HCT116 (cell line): Measurements from ENCODE around the gene TKFC. TPM values are rescaled to one million over a fixed set of nuclear protein-coding genes. Genes with fewer than 3 reads are reported as not detected.

ENCODE experiments used
- ATAC-seq: fragments of 200-7000 bp; cut with Tn5 transposase; 2 replicates; pipeline ENCODE4 v1.9.1; 2020; ENCODE audit warnings: mild to moderate bottlenecking, moderate library complexity
- BruUV-seq: library from RNA; stranded (reverse); fragments of 400-500 nt; replicated peaks from 2 replicates; lab custom pipeline; 2021; lab: Mats Ljungman, UMichigan
- CTCF ChIA-PET: fragments of 300-600 bp; sonication (Branson Sonifier 250); formaldehyde crosslinking; loops from one replicate; lab custom pipeline; 2021; ENCODE audit warnings: antibody characterized with exemption; lab: Charles Lee
- POLR2A ChIA-PET: fragments of 300-600, 350-600 bp; sonication (Branson Sonifier 250); formaldehyde crosslinking; loops from one replicate; lab custom pipeline; 2021; ENCODE audit warnings: antibody characterized with exemption; lab: Charles Lee
- RAD21 ChIA-PET, 2 experiments: fragments of 300-600 bp; sonication (Branson Sonifier 250); formaldehyde crosslinking; loops; one replicate each; lab custom pipeline; 2023; ENCODE audit warnings: low total read pairs in 2 of 2; ENCODE audit not compliant: uncharacterized antibody in 2 of 2, unreplicated experiment in 2 of 2, low non-redundant PET in 1 of 2; lab: Charles Lee
- DNase-seq: peaks from one replicate; pipeline ENCODE4 v3.0.0-alpha.2; 2010; ENCODE audit warnings: low read depth, low spot score
- H2AFZ ChIP-seq: fragments of 200-600 bp; shearing (Covaris generic), sonication (generic); 2 replicates; pipeline ENCODE4 v1.6.1; 2017; ENCODE audit warnings: low read depth, mixed run types, mixed read lengths, antibody characterized with exemption, low read length; ENCODE audit not compliant: poor library complexity, severe bottlenecking
- H3K27ac ChIP-seq: 2 replicates; pipeline ENCODE4 v1.5.1; 2012; ENCODE audit warnings: low read depth, low read length
- H3K27me3 ChIP-seq: fragments of 200-600 bp; sonication (generic); 2 replicates; pipeline ENCODE4 v1.6.1; 2016; ENCODE audit warnings: mixed run types, low read length, mixed read lengths; ENCODE audit not compliant: insufficient read depth
- H3K36me3 ChIP-seq, 2 experiments: fragments of 200-500 bp in 1 of 2; fragments of 200-600 bp in 1 of 2; sonication (Bioruptor generic) in 1 of 2; sonication (generic) in 1 of 2; 2 replicates each; pipeline versions ENCODE4 v1.5.1 to v1.6.1; 2014 to 2016; ENCODE audit warnings: low read length in 2 of 2, inconsistent platforms in 1 of 2, mixed read lengths in 1 of 2, mixed run types in 1 of 2; ENCODE audit not compliant: insufficient read depth in 2 of 2, control insufficient read depth in 1 of 2
- H3K4me1 ChIP-seq, 2 experiments: fragments of 200-600 bp in 1 of 2; sonication (generic) in 1 of 2; 2 replicates each; pipeline versions ENCODE4 v1.5.1 to v1.6.1; 2012 to 2017; ENCODE audit warnings: low read length in 2 of 2, inconsistent platforms in 1 of 2, mild to moderate bottlenecking in 1 of 2, mixed read lengths in 1 of 2, mixed run types in 1 of 2, moderate library complexity in 1 of 2; ENCODE audit not compliant: insufficient read depth in 2 of 2, control insufficient read depth in 1 of 2
- H3K4me2 ChIP-seq: fragments of 200-600 bp; sonication (generic); 2 replicates; pipeline ENCODE4 v1.6.1; 2017; ENCODE audit warnings: mixed run types, low read length, mixed read lengths
- H3K4me3 ChIP-seq, 2 experiments: fragments of 200-600 bp in 1 of 2; sonication (generic) in 1 of 2; replicated peaks in 1 of 2; 2 replicates each; pipeline ENCODE4 v1.5.1; 2011 to 2016; ENCODE audit warnings: low read length in 2 of 2, control low read depth in 1 of 2, low read depth in 1 of 2, mild to moderate bottlenecking in 1 of 2, mixed read lengths in 1 of 2, mixed run types in 1 of 2
- H3K79me2 ChIP-seq: fragments of 200-600 bp; sonication (generic); 2 replicates; pipeline ENCODE4 v1.6.1; 2017; ENCODE audit warnings: mild to moderate bottlenecking, mixed run types, low read length, moderate library complexity, mixed read lengths; ENCODE audit not compliant: insufficient read depth
- H3K9ac ChIP-seq: fragments of 200-600 bp; sonication (generic); 2 replicates; pipeline ENCODE4 v1.6.1; 2016; ENCODE audit warnings: low read length, mixed read lengths
- H3K9me2 ChIP-seq: fragments of 200-600 bp; sonication (generic), shearing (Covaris generic); 2 replicates; pipeline ENCODE4 v1.6.1; 2017; ENCODE audit warnings: mixed run types, mild to moderate bottlenecking, moderate library complexity; ENCODE audit not compliant: insufficient read depth
- H3K9me3 ChIP-seq, 2 experiments: fragments of 200-500 bp in 1 of 2; fragments of 200-600 bp in 1 of 2; sonication (Bioruptor generic) in 1 of 2; sonication (generic) in 1 of 2; 2 replicates each; pipeline ENCODE4 v1.6.1; 2014 to 2017; ENCODE audit warnings: low read length in 2 of 2, mixed read lengths in 2 of 2, inconsistent platforms in 1 of 2, low read depth in 1 of 2, mild to moderate bottlenecking in 1 of 2, mixed run types in 1 of 2, moderate library complexity in 1 of 2; ENCODE audit not compliant: control insufficient read depth in 1 of 2, insufficient read depth in 1 of 2
- H4K20me1 ChIP-seq: fragments of 200-600 bp; sonication (generic), shearing (Covaris generic); 2 replicates; pipeline ENCODE4 v1.6.1; 2017; ENCODE audit warnings: mixed run types, mild to moderate bottlenecking, moderate library complexity; ENCODE audit not compliant: insufficient read depth
- ATF3 ChIP-seq: IDR thresholded peaks from 2 replicates; pipeline ENCODE4 v1.6.1; 2012
- CBX3 ChIP-seq: IDR thresholded peaks from 2 replicates; pipeline ENCODE4 v1.6.1; 2012; ENCODE audit warnings: low read depth
- CEBPB ChIP-seq: IDR thresholded peaks from 2 replicates; pipeline ENCODE4 v1.6.1; 2012; ENCODE audit warnings: low read depth
- CTCF ChIP-seq, 3 experiments: fragments of 200-600 bp in 1 of 3; sonication (generic) in 1 of 3; IDR thresholded peaks in 2 of 3; conservative IDR thresholded peaks in 1 of 3; 2 replicates each; pipeline ENCODE4 v1.5.1; 2012 to 2017; ENCODE audit warnings: low read depth in 2 of 3, low read length in 2 of 3, antibody characterized with exemption in 1 of 3, borderline replicate concordance in 1 of 3, control low read depth in 1 of 3, mild to moderate bottlenecking in 1 of 3, mixed read lengths in 1 of 3, mixed run types in 1 of 3, moderate library complexity in 1 of 3; ENCODE audit not compliant: insufficient read depth in 1 of 3
- EGR1 ChIP-seq: IDR thresholded peaks from 2 replicates; pipeline ENCODE4 v1.6.1; 2012; ENCODE audit warnings: low read depth
- ELF1 ChIP-seq: IDR thresholded peaks from 2 replicates; pipeline ENCODE4 v1.6.1; 2012; ENCODE audit warnings: low read depth, borderline replicate concordance
- EZH2 ChIP-seq: fragments of 200-600 bp; sonication (generic); IDR thresholded peaks from 2 replicates; pipeline ENCODE4 v1.6.1; 2017; ENCODE audit warnings: antibody characterized with exemption, mixed run types
- JUND ChIP-seq: IDR thresholded peaks from 2 replicates; pipeline ENCODE4 v1.6.1; 2012
- MAX ChIP-seq: IDR thresholded peaks from 2 replicates; pipeline ENCODE4 v1.6.1; 2012
- POLR2A ChIP-seq: IDR thresholded peaks from 2 replicates; pipeline ENCODE4 v1.7.0; 2011; ENCODE audit warnings: borderline replicate concordance; ENCODE audit not compliant: insufficient read depth, insufficient read length; ENCODE audit errors: extremely low read depth
- RAD21 ChIP-seq: IDR thresholded peaks from 2 replicates; pipeline ENCODE4 v1.6.1; 2012; ENCODE audit warnings: low read depth, mild to moderate bottlenecking
- SIN3A ChIP-seq: IDR thresholded peaks from 2 replicates; pipeline ENCODE4 v1.6.1; 2012; ENCODE audit warnings: low read depth
- SP1 ChIP-seq: IDR thresholded peaks from 2 replicates; pipeline ENCODE4 v1.6.1; 2012; ENCODE audit warnings: low read depth
- SRF ChIP-seq: IDR thresholded peaks from 2 replicates; pipeline ENCODE4 v1.6.1; 2012; ENCODE audit warnings: low read depth
- TCF7L2 ChIP-seq: IDR thresholded peaks from 2 replicates; pipeline ENCODE4 v1.7.0; 2011; ENCODE audit warnings: borderline replicate concordance, inconsistent platforms; ENCODE audit not compliant: insufficient read depth, insufficient read length; ENCODE audit errors: extremely low read depth
- YY1 ChIP-seq: IDR thresholded peaks from 2 replicates; pipeline ENCODE4 v1.6.1; 2011; ENCODE audit warnings: low read length, low read depth, moderate library complexity, mild to moderate bottlenecking; ENCODE audit not compliant: insufficient replicate concordance; ENCODE audit errors: extremely low read depth
- ZBTB33 ChIP-seq: IDR thresholded peaks from 2 replicates; pipeline ENCODE4 v1.6.1; 2011; ENCODE audit warnings: mild to moderate bottlenecking, low read length, moderate library complexity; ENCODE audit not compliant: insufficient replicate concordance; ENCODE audit errors: extremely low read depth
- ZFX ChIP-seq: fragments of 450-650 bp; IDR thresholded peaks from 2 replicates; pipeline ENCODE4 v1.6.1; 2017
- ZNF274 ChIP-seq: fragments of 200-500 bp; sonication (Bioruptor generic); IDR thresholded peaks from 2 replicates; pipeline ENCODE4 v1.6.1; 2014; ENCODE audit warnings: mild to moderate bottlenecking, low read depth, low read length, inconsistent platforms
- intact Hi-C: fragments of 100-400 bp; cut with micrococcal nuclease; formaldehyde crosslinking; loops from 2 replicates; pipeline ENCODE4 v1.10.0; 2022
- total RNA-seq: library from RNA; stranded (reverse); gene quantifications from one replicate; pipeline ENCODE4 v1.2.1, GENCODE V29; 2021; ENCODE audit not compliant: unreplicated experiment

Gene TKFC
- total RNA-seq, 1 experiment from 2014 or later, result 156 TPM

GRCh38 chr11:61377461-61378160 is 44.6 kb downstream of the TKFC start:
- intact Hi-C loops, result no loop called here
- Histone ChIP-seq H3K79me2 (no peaks in the 10 kb centered on the region), H3K27ac (no peak overlapping the region), H3K4me3 (no peak overlapping the region), H4K20me1 (no peaks in the 10 kb centered on the region), H3K9me2 (no peaks in the 10 kb centered on the region), H2AFZ (no peak overlapping the region), H3K9ac (no peak overlapping the region), H3K4me1 (no peaks in the 10 kb centered on the region), H3K9me3 (no peaks in the 10 kb centered on the region), H3K27me3 (no peaks in the 10 kb centered on the region), H3K4me2 (no peak overlapping the region), H3K36me3 (no peaks in the 10 kb centered on the region)
- no peak for ATAC-seq
- no TSS peak for BruUV-seq
- CTCF ChIA-PET, result no interaction called here
- POLR2A ChIA-PET, result no interaction called here
- DNase-seq, result no peak
- RAD21 ChIA-PET, result no interaction called here
- TF ChIP-seq SIN3A (no peak), ELF1 (no peak), CBX3 (no peak), RAD21 (no peak), EGR1 (no peak), ZBTB33 (no peak), SRF (no peak), JUND (no peak), MAX (no peak), CTCF (IDR thresholded peaks at IDR 0.05 in 2 of 3, conservative IDR thresholded peaks at IDR 0.05 in 1 of 3; ENCODE audit: borderline replicate concordance in 1 of 3, insufficient read depth in 1 of 3, low read depth in 2 of 3, low read length in 2 of 3) (no peak), ZNF274 (no peak), TCF7L2 (no peak), SP1 (no peak), POLR2A (no peak), YY1 (no peak), CEBPB (no peak), EZH2 (no peak), ZFX (no peak), ATF3 (no peak)
